PC-9 (cell line): ENCODE measurements around the gene ZNF534.
"Not testable (repeated sequence)": the region's sequence is repeated elsewhere in the genome, so short reads cannot be mapped to it uniquely, and the experiment has no call there.

ENCODE experiments used
- EZH2 ChIP-seq: fragments of 200-600 bp; sonication (generic); IDR thresholded peaks from 2 replicates; pipeline ENCODE4 v1.8.0; 2017; ENCODE audit warnings: antibody characterized with exemption, low read depth
- TF ChIP-seq, protein P1 (sequence below): fragments of 200-600 bp; sonication (generic); conservative IDR thresholded peaks from 2 replicates; pipeline ENCODE4 v1.6.1; 2017; ENCODE audit warnings: mixed run types, antibody characterized with exemption, mild to moderate bottlenecking, moderate library complexity

DNA sequence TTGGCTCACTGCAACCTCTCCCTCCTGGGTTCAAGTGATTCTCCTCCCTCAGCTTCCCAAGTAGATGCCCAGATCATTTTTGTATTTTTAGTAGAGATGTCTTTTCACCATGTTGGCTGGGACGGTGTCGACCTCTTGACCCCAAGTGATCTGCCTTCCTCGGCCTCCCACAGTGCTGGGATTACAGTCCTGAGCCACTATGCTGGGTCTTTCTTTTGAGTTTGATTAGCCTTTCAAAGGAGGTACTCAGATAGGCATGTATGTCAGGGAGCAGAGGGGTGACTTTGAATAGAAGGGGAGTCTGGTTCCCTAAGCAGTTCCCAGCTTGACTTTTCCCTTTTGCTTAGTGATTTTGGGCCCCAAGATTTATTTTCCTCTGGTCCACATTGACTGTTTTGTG, 71.5 kb downstream of the ZNF534 start:
- TF ChIP-seq, protein P1, sequence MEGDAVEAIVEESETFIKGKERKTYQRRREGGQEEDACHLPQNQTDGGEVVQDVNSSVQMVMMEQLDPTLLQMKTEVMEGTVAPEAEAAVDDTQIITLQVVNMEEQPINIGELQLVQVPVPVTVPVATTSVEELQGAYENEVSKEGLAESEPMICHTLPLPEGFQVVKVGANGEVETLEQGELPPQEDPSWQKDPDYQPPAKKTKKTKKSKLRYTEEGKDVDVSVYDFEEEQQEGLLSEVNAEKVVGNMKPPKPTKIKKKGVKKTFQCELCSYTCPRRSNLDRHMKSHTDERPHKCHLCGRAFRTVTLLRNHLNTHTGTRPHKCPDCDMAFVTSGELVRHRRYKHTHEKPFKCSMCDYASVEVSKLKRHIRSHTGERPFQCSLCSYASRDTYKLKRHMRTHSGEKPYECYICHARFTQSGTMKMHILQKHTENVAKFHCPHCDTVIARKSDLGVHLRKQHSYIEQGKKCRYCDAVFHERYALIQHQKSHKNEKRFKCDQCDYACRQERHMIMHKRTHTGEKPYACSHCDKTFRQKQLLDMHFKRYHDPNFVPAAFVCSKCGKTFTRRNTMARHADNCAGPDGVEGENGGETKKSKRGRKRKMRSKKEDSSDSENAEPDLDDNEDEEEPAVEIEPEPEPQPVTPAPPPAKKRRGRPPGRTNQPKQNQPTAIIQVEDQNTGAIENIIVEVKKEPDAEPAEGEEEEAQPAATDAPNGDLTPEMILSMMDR, result not testable (repeated sequence)
- not testable (repeated sequence) for TF ChIP-seq EZH2
